GM10248 (cell line): ENCODE data around the gene KRTCAP3.

Experiments
- CTCF ChIA-PET: fragments of 300-600 bp; sonication (Branson Sonifier 250); formaldehyde crosslinking; extraction: SDS; loops from one replicate; lab custom pipeline; 2021; ENCODE audit warnings: antibody characterized with exemption; lab: Yijun Ruan, JAX
- POLR2A ChIA-PET: fragments of 350-650 bp; sonication (Branson Sonifier 250); formaldehyde crosslinking; extraction: SDS; loops from one replicate; lab custom pipeline; 2020; ENCODE audit warnings: antibody characterized with exemption; lab: Yijun Ruan, JAX
- DNase-seq: peaks from one replicate; pipeline ENCODE4 v3.0.0; 2012; ENCODE audit errors: extremely low spot score
- TF ChIP-seq, protein P1 (sequence below): IDR thresholded peaks from 2 replicates; pipeline ENCODE4 v1.5.1; 2012; ENCODE audit warnings: mild to moderate bottlenecking, low read depth; ENCODE audit errors: extremely low read depth, missing control alignments, control extremely low read depth

Gene KRTCAP3

DNA sequence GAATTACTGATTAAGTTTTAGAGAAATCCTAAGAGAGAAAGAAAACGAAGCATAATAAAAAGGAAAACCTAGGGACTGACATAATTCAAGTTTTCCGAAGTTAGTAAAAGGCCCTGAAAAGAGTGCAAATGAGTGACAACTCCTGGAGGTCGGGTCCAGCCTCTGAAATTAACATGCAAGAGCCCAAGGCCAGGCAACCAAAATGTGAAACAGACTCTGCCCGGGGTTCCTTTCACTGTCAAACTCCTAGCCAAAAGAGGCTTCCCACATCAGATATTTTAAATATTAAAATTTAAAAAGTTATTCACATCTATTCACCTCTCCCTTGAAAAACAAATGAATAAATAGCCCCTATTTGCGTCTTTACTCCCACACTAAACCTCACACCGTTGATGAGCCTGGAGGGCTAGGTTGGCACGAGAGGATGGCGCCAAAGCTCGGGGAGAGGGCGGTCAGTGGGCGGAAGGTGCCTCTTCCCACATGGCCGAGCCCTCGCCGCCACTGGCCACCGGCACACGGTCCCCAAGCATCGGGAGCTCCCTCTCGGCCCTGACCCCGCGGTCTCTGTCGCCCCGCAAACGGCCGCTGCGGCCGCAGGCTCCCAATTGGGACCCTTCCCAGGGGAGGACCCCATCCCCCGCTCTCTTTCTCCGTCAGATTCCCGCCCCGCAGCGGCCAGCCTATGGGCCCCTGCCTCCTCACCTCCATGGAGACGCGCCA, 33.4 kb upstream of the KRTCAP3 start:
- CTCF ChIA-PET: interaction anchor here (0.7 to 1.8 kb wide), 5 partner anchors 11 to 56 kb away, joined by 3 to 14 read pairs (median 3); partner anchors contain the start of gene NRBP1
- TF ChIP-seq, protein P1, sequence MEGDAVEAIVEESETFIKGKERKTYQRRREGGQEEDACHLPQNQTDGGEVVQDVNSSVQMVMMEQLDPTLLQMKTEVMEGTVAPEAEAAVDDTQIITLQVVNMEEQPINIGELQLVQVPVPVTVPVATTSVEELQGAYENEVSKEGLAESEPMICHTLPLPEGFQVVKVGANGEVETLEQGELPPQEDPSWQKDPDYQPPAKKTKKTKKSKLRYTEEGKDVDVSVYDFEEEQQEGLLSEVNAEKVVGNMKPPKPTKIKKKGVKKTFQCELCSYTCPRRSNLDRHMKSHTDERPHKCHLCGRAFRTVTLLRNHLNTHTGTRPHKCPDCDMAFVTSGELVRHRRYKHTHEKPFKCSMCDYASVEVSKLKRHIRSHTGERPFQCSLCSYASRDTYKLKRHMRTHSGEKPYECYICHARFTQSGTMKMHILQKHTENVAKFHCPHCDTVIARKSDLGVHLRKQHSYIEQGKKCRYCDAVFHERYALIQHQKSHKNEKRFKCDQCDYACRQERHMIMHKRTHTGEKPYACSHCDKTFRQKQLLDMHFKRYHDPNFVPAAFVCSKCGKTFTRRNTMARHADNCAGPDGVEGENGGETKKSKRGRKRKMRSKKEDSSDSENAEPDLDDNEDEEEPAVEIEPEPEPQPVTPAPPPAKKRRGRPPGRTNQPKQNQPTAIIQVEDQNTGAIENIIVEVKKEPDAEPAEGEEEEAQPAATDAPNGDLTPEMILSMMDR: no peak
- peak; percentile 40 for DNase-seq
- POLR2A ChIA-PET: interaction anchor here (1.6 to 2.1 kb wide), 3 partner anchors 20 to 220 kb away, joined by 4 to 12 read pairs (median 6); partner anchors contain the start of genes CCDC121, GPN1, NRBP1 and ZNF513

DNA sequence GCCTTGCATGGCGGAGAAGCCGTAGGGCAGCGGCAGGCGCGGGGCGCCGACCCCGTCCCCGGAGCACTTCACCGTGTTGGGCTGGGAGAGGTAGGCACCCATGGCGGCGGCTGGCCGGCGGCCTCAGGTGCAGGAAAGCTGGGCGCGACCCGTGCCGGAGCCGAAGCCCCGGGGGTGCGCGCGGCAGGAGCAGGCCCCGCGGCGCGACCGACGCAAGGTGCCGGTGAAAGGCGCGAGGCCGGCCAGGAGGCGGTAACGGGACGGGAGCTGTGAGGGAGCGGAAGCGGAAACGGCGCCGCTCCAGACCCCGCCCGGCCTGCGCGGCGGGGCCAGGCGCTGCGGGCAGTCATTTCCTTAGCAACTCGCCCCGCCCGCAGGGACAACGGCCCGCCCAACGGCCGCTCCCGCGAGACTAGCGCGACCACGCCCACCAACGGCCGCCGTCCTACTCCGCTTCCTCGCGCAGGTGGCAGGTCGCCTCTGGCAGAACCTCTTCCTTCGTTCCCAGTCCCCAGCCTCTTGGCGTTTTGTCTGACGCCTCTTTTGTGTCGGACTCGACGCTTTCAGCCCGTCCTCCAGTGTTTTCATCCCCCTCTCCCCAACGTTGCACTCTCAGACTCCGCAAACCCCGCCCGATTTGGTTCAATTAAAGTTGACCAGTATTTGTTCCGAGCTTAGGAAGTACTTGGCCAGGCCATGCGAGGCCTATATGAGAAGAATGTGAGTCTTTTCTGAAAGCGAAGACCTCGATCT, 32.7 kb upstream of the KRTCAP3 start, which contains the start of gene PPM1G:
PPM1G (minus strand) TSS at position 271 of the 753 bp plus-strand sequence; CDS start at position 102, 169 bp downstream.
- peak; percentile 98 for DNase-seq
- ChIA-PET CTCF (interaction anchor here (0.7 to 1.8 kb wide), 9 partner anchors 9 to 274 kb away, joined by 3 to 14 read pairs (median 3); partner anchors contain the start of genes EIF2B4 and NRBP1), POLR2A (interaction anchor here (0.6 to 2.1 kb wide), 6 partner anchors 11 to 358 kb away, joined by 3 to 12 read pairs (median 4); partner anchors contain the start of genes AGBL5, CCDC121, GPN1 and NRBP1)
- TF ChIP-seq, protein P1: no peak

- CTCF ChIA-PET: no interaction called here
- POLR2A ChIA-PET: no interaction called here
- DNase-seq: no peak
- TF ChIP-seq, protein P1: no peak
These were observed 29.6 kb upstream of the KRTCAP3 start for GRCh38 chr2:27412419-27413152.

DNA sequence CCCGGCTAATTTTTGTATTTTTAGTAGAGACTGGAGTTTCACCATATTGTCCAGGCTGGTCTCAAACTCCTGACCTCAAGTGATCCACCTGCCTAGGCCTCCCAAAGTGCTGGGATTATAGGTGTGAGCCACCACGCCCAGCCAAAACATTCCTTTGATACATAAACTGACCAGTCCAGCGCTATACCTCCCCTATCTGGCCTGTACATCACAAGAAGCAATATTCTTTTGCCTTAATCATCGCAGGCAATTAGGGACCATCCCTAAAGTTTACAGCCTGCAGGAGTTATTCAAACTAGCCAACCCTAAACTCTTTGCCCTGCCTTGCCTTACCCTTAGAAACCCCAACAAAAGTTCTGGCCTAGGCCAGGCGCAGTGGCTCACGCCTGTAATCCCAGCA, 26.0 kb upstream of the KRTCAP3 start:
- POLR2A ChIA-PET: no interaction called here
- DNase-seq: no peak
- TF ChIP-seq, protein P1: no peak

GRCh38 chr2:27420996-27421395, 21.2 kb upstream of the KRTCAP3 start:
- TF ChIP-seq, protein P1: no peak
- CTCF ChIA-PET: interaction anchor here (1.0 to 1.5 kb wide), 3 partner anchors 11 to 22 kb away, joined by 3 read pairs; no protein-coding TSS in a partner anchor
- no peak for DNase-seq
- POLR2A ChIA-PET: no interaction called here

More for the DNA sequence above, 26.0 kb upstream of the KRTCAP3 start:
- CTCF ChIA-PET: interaction anchor here (1.4 kb wide), 1 partner anchor 12 kb away, joined by 3 read pairs; the partner anchor contains the start of gene NRBP1
